ENCODE data around the gene DNAJC4. TPM values are rescaled to one million over a fixed set of nuclear protein-coding genes. Genes with fewer than 3 reads are reported as not detected.
A peak's percentile ranks its signal among the peaks of the same experiment; 100 is the strongest.

Gene DNAJC4
- total and polyA plus RNA-seq, 2 experiments from 2014 or later, result 11.0 to 34.7 TPM

DNA sequence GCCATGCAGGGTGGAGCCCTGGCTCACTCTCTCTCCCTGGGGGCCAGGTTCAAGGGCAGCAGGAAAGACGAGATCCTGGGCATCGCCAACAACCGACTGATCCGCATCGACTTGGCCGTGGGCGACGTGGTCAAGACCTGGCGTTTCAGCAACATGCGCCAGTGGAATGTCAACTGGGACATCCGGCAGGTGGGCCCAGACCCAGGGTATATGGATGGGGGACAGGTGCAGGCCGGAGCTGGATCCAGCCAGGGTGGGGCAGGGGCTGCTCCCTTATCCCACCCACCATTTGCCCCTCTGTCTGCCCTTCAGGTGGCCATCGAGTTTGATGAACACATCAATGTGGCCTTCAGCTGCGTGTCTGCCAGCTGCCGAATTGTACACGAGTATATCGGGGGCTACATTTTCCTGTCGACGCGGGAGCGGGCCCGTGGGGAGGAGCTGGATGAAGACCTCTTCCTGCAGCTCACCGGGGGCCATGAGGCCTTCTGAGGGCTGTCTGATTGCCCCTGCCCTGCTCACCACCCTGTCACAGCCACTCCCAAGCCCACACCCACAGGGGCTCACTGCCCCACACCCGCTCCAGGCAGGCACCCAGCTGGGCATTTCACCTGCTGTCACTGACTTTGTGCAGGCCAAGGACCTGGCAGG, 7.2 kb upstream of the DNAJC4 start:
- Histone ChIP-seq H3K4me2 (ENCODE audit: unreplicated experiment) (no peak overlapping the region), H3F3A (ENCODE audit: insufficient read depth) (no peaks in the 10 kb centered on the region), H3K79me2 (ENCODE audit: insufficient read depth) (peaks cover 34% of the 10 kb centered on the region), H2AFZ (no peak overlapping the region), H3K9ac (no peak overlapping the region), H3K36me3 (ENCODE audit: low read depth) (no peaks in the 10 kb centered on the region), H3K4me1 (ENCODE audit: insufficient read depth) (peaks cover 6% of the 10 kb centered on the region; the same call in 1 of the 2 replicates), H3K27me3 (replicated peaks; ENCODE audit: insufficient read depth) (no peaks in the 10 kb centered on the region), H3K4me3 (no peak overlapping the region), H4K20me1 (ENCODE audit: insufficient read depth) (no peaks in the 10 kb centered on the region), H3K27ac (no peak overlapping the region), H3K9me3 (ENCODE audit: low read depth) (no peaks in the 10 kb centered on the region), H3K9me2 (ENCODE audit: insufficient read depth) (no peaks in the 10 kb centered on the region)
- WGBS, 2 experiments (ENCODE audit: low coverage in 1 of 2, low lambda C conversion rate in 2 of 2, missing lambda C conversion rate in 2 of 2), result 82% methylated on average over 23 to 24 of the region's 24 CpGs
- in situ Hi-C loops (cut with MboI), result no loop called here
- TF ChIP-seq EZH2phosphoT487 (IDR thresholded peaks at IDR 0.05; ENCODE audit: insufficient read depth, low read depth), result no peak
- no peak for TF ChIP-seq EZH2 (IDR thresholded peaks at IDR 0.05; ENCODE audit: insufficient read depth, poor library complexity, severe bottlenecking)
- DNase-seq, result no peak

GRCh38 chr11:64224151-64224890, 6.0 kb upstream of the DNAJC4 start:
- Histone ChIP-seq H3K79me2 (ENCODE audit: insufficient read depth) (peaks cover 36% of the 10 kb centered on the region), H3K9ac (no peak overlapping the region), H3K27me3 (replicated peaks; ENCODE audit: insufficient read depth) (no peaks in the 10 kb centered on the region), H3K9me2 (ENCODE audit: insufficient read depth) (no peaks in the 10 kb centered on the region), H3F3A (ENCODE audit: insufficient read depth) (peaks cover 6% of the 10 kb centered on the region; the same call in 1 of the 2 replicates), H3K4me2 (ENCODE audit: unreplicated experiment) (no peak overlapping the region), H3K4me1 (ENCODE audit: insufficient read depth) (peaks cover 6% of the 10 kb centered on the region; the same call in 1 of the 2 replicates), H3K36me3 (ENCODE audit: low read depth) (no peaks in the 10 kb centered on the region), H4K20me1 (ENCODE audit: insufficient read depth) (no peaks in the 10 kb centered on the region), H3K9me3 (ENCODE audit: low read depth) (no peaks in the 10 kb centered on the region), H3K27ac (no peak overlapping the region), H3K4me3 (no peak overlapping the region), H2AFZ (no peak overlapping the region)
- TF ChIP-seq EZH2phosphoT487 (IDR thresholded peaks at IDR 0.05; ENCODE audit: insufficient read depth, low read depth), result no peak
- no peak for TF ChIP-seq EZH2 (IDR thresholded peaks at IDR 0.05; ENCODE audit: insufficient read depth, poor library complexity, severe bottlenecking)
- 90% methylated on average over 13 to 17 of the region's 17 CpGs for WGBS, 2 experiments (ENCODE audit: low coverage in 1 of 2, low lambda C conversion rate in 2 of 2, missing lambda C conversion rate in 2 of 2)
- no peak for DNase-seq
- in situ Hi-C loops (cut with MboI), result no loop called here

DNA sequence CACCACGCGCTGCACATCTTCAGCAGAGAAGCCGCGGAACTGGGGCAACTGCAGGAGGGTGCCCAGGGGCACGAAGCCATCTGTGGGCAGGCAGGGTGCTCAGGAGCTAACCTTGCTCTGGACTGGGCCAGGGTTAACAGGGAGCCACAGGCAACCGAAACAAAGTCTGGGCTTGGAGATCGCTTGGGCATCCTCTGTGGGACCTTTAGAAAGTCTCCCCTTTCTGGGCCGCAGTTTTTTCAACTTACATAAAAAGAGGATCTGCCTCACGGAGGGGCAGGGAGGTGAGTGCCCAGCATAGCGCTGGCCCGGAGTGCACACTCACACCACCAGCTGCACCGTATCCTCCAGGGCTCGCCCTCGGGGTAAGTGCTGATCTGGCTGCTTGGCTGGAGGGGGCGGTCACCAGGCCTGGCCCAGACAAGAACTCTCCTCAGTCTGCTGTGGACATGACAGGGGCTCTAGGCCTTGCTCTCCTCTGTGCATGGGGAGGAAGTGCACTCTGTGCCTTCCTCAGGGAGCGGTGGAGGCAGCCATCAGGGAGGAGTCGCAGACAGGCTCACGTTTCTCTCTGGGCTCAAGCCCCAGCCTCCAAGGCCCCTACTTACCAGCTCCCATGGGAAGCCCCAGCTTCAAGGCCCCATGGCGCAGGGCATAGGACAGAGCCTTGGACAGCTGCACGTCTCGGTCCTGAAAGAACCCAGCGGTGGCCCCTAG, 5.3 kb upstream of the DNAJC4 start:
- Histone ChIP-seq H3K36me3 (ENCODE audit: low read depth) (no peaks in the 10 kb centered on the region), H4K20me1 (ENCODE audit: insufficient read depth) (no peaks in the 10 kb centered on the region), H3K4me3 (peak overlapping the region; percentile 97), H3K27ac (no peak overlapping the region), H3F3A (ENCODE audit: insufficient read depth) (peaks cover 6% of the 10 kb centered on the region; the same call in 1 of the 2 replicates), H3K9me3 (ENCODE audit: low read depth) (no peaks in the 10 kb centered on the region), H2AFZ (no peak overlapping the region), H3K27me3 (replicated peaks; ENCODE audit: insufficient read depth) (no peaks in the 10 kb centered on the region), H3K4me1 (ENCODE audit: insufficient read depth) (peaks cover 6% of the 10 kb centered on the region; the same call in 1 of the 2 replicates), H3K79me2 (ENCODE audit: insufficient read depth) (peaks cover 36% of the 10 kb centered on the region), H3K9me2 (ENCODE audit: insufficient read depth) (no peaks in the 10 kb centered on the region), H3K9ac (peak overlapping the region; percentile 86), H3K4me2 (ENCODE audit: unreplicated experiment) (peak overlapping the region; percentile 82)
- TF ChIP-seq EZH2phosphoT487 (IDR thresholded peaks at IDR 0.05; ENCODE audit: insufficient read depth, low read depth), result no peak
- no peak for TF ChIP-seq EZH2 (IDR thresholded peaks at IDR 0.05; ENCODE audit: insufficient read depth, poor library complexity, severe bottlenecking)
- in situ Hi-C loops (cut with MboI), result no loop called here
- DNase-seq, result peak; percentile 32
- 61 to 66% methylated on average over 22 of the region's 22 CpGs for WGBS, 2 experiments (ENCODE audit: low coverage in 1 of 2, low lambda C conversion rate in 2 of 2, missing lambda C conversion rate in 2 of 2)
